Activated CD8-positive, alpha-beta memory T cell treated with anti-CD3 and anti-CD28 coated beads for 48 hours (primary cell): ENCODE data around the gene NES.
"Not testable (repeated sequence)": the region's sequence is repeated elsewhere in the genome, so short reads cannot be mapped to it uniquely, and the experiment has no call there.

Source experiments
- DNase-seq, 3 experiments: peaks; one replicate each; pipeline ENCODE4 v3.0.0-alpha.2; 2020; ENCODE audit warnings: low read depth in 2 of 3, low spot score in 2 of 3

NES gene

GRCh38 chr1:156646738-156647211 is 30.4 kb downstream of the NES start:
- DNase-seq = no peak

DNA sequence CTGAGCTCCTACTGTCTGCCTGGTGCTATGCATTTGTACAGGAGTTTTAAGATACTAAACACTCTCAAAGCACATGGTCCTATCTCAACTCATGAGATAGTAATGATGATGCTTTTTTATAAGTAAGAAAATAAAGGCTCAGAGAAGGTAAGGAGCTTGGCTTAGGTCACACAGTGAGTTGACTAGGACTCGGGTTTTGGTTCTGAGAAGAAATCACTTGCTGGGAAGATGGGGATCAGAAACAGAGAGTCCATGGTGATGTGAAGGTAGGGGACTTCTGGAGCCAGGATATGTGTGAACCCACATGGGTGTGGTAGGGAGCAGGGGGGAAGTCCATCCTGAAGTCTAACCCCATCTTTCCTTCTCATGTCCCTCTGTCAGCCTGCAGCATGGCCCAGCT is 31.5 kb downstream of the NES start:
- no peak for DNase-seq

GRCh38 chr1:156645056-156645455 is 32.2 kb downstream of the NES start:
- DNase-seq = no peak

DNA sequence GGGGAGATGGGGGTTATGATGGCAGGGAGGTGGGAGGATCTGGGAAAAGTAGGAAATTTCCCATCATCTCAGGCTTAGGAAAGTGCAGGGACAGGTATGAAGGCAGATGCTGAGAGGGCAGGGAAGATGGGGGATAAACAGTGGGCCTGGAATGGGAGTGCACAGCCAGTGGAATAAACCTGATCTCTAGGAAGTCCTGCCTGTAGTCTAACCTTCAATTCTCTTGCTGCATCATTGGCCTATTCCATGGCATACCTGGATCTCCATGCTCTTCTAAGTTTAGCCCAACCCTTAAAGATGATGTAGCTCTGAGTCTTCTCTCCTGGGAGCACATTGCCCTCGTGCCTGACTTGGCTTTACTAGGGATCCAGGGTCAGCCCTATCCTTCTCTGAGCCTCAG is 32.6 kb downstream of the NES start:
- no peak for DNase-seq

DNA sequence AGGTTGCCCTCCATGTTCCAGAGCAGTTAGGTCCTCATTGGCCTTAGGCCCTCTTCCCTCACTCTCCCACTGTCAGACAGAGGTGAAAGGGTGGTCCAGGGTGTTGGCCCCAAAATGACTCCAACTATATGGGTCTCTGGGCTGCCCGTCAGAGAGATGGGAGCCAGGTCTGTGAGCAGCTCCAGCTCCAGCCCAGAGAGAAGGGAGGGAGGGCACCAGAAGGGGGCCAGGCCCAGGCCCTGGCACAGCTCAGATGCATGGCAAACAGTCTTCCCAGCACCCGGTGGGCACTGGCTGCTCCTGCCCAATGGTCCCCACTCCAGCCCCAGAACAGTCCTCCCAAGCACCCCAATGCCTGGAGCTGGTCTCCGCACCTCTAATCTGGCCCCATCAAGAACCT is 33.1 kb downstream of the NES start:
- no peak for DNase-seq

GRCh38 chr1:156643778-156644092 is 33.5 kb downstream of the NES start:
- DNase-seq = no peak

- DNase-seq = no peak
Measured at GRCh38 chr1:156643049-156643777, 34.0 kb downstream of the NES start.

- DNase-seq = no peak
Measured at GRCh38 chr1:156642265-156643048, 34.8 kb downstream of the NES start.

DNA sequence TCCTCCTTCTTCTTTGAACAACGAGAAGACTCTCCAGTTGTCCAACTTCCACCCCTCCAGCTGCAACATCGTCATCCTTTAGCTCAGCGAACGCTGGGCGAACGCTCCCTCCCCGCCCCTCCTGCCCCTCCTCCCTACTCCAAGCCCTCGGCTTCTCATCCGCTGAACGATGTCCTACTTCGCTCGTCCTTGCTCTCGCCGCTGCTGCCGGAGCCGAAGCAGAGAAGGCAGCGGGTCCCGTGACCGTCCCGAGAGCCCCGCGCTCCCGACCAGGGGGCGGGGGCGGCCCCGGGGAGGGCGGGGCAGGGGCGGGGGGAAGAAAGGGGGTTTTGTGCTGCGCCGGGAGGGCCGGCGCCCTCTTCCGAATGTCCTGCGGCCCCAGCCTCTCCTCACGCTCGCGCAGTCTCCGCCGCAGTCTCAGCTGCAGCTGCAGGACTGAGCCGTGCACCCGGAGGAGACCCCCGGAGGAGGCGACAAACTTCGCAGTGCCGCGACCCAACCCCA is 35.4 kb downstream of the NES start, which contains the start of gene BCAN:
Gene BCAN, plus strand, starts transcription at position 357 of the 504 bp plus-strand sequence. CDS start 3,938 bp downstream, outside the sequence.
- no peak for DNase-seq

- DNase-seq = no peak
Measured at GRCh38 chr1:156640842-156641706, 36.1 kb downstream of the NES start.

GRCh38 chr1:156639601-156640101 is 37.6 kb downstream of the NES start:
- DNase-seq = no peak

DNA sequence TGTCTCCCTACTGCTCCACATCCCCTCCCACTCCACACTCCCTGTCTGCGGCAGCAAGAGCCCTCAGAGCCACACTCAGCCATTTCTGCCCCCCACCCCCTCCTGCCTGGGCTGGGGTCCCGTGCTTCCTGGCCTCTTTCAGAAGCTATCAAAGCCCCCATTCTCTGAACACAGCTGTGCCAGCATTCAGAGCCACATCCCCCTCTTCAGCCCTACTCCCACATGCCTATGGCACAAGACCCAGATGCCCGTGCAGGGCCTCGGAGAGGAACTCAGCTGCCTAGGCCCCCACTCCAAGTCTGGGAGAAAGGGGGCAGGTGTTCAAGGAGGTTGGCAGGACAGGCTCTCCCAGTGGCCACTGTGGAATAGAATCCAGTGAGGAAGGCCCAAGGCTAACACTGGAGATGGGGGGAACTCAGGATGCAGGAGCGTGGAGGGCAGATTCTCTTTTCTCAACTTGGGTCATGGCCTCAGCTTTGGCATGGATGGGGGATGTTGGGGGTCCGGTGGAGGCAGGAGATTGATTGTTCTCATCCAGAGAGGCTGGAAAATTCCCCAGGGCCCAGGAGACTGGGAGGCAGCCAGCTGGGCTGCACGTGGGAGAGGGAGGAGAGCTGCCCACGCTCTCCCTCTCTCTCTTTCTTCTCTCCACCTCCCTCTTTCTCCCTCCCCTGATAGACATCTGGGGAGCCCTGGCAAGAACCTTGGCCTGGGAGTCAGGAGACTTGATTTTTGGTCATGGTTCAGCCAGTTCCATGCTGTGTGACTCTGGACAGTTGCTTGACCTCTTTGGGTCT is 38.8 kb downstream of the NES start:
- no peak for DNase-seq

DNA sequence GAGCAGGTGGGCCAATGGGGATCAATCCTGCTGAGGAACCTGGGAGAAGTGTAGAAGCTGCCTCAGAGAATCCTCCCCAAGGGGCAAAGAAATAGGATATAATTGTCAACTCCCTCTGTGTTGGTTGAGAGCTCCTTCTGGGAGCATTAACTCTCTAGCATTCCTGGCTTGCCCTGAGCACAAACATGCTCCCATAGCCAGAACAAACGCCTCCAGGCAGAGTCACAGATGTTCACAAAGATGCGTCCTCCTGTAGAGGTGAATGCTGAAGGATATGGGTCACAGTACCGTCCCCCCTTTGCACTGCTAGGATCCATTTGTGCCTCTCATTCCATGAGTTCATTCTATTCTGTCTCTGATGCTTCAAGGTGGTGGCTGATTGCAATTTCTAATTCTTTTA is 44.9 kb downstream of the NES start:
- DNase-seq = no peak

- DNase-seq = not testable (repeated sequence)
Measured at GRCh38 chr1:156631152-156631551, 46.1 kb downstream of the NES start.

- no peak for DNase-seq
Measured at GRCh38 chr1:156629823-156630449, 47.3 kb downstream of the NES start.

DNA sequence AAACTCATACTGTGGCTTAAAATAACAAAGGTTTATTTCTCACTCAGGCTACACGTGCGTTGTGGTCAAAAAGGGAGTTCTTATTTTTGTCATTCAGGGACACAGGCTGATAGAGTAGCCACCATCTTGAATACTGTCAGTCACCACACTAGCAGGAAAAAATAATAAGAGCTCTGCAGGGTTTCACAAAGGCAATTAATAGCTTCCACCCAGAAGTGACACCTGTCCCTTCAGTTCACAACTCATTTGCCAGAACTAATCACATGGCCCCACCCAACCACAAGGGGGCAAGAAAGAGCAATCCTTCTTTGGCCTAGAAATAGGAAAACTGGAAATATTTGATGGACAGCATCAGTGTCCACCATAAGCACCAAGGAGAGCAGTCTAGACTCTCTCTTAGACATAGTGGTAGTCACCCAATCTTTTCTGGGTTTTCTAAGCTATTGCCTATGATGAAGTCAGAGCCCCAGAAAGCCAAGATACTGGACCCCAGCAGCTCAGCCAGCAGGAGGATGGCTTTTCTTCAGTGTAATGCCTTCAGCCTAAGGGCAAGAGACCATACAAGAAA is 49.8 kb downstream of the NES start:
- no peak for DNase-seq

DNA sequence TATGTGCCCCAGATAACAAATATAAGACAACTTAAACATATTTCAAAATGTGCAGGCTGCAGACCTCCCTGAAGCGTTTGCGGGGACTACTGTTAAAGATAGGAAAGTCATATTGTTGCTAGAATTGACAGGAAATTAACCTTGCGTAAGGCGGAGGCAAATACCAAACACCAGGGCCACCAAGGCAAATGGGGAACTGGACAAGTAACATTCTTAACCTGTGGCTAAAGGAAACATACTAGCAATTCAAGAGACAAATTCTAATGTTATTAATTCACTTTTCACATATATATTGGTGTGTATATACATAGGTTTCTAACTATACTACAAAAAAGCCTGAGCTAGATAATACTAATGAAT is 51.1 kb downstream of the NES start:
- DNase-seq = no peak

DNA sequence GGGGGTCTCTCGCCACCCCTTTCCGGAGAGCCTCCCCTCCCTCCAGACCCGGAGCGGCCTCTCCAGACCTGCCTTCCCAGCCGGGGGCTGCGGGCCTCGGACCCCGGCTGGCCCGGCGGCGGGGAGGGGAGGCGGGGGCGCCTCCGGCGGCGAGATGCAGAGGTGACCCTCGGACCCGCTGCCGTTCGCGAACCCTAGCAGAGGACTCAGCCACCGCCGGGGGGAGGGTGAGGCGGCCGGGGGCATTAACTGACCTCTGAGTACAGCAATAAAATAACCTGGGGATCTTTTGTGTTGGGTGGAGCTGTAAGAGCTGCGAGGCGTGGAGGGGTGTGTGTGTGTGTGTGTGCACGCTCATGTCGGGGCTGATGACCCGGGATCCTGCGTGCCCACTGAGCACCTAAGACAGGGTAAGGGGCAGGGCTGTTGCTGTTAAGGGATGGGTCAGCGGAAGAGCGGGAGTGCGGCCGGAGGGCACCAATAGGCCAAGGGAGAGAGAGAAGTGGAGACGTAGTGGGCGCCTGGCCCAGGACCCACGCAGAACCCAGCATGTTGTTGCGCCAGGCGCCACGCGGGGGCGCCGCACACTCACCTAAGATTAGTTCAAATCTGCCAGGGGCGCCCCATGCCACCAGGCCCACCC is 51.6 kb downstream of the NES start:
- peak in 2 of 3 experiments; percentile 52 to 68 for DNase-seq

DNA sequence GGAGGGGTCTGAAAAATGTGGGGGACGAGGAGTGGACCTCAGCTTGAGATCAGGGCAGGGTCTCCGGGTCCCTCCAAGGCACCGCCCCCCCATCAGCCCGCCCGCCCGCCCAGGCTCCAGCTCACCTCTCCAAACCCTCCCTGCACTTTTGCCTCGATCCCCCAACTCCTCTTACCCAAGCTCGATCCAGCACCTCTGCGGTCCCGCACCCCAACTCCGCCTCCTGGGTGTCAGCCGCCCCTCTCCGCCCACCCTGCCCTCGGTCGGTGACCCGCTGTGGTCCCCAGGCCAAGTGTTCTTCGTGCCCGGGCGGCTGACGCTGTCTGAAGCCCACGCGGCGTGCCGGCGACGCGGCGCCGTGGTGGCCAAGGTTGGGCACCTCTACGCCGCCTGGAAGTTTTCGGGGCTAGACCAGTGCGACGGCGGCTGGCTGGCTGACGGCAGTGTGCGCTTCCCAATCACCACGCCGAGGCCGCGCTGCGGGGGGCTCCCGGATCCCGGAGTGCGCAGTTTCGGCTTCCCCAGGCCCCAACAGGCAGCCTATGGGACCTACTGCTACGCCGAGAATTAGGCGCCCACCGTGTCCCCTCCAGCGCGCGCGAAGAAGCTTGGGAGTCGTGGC is 52.3 kb downstream of the NES start:
- DNase-seq = no peak
